Stimulated activated CD8-positive, alpha-beta memory T cell treated with anti-CD3 and anti-CD28 coated beads, Interleukin-7, amount 100 ng/mL, for 48 hours (primary cell): ENCODE results near the gene IMMT.
"Not testable (repeated sequence)": the region's sequence is repeated elsewhere in the genome, so short reads cannot be mapped to it uniquely, and the experiment has no call there.

Experiments used
- DNase-seq, 2 donors: peaks; one replicate each; pipeline ENCODE4 v3.0.0-alpha.2; 2020; ENCODE audit warnings: low read depth in 1 of 2; ENCODE audit errors: extremely low read depth in 1 of 2

IMMT gene

DNA sequence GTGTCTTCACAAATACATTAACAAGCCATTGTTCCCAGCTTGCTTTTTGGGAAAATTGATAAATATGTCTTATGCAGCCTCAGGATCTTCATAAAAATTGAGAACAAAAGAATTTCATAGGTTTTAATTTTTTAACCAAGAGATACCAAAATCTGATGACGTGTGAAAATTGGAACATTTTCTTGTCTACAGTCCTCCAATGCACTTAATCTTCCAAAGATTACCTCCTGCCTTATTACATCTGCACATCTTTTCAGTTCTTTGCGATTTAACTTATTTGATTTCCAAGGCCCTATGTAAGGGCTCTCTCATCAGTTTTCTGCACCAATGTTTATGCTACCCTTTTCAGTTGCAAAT, 7.1 kb upstream of the IMMT start:
- DNase-seq = no peak

- DNase-seq = no peak
Measured at GRCh38 chr2:86201671-86202335, 6.5 kb upstream of the IMMT start.

GRCh38 chr2:86200564-86200963, 5.3 kb upstream of the IMMT start:
- not testable (repeated sequence) for DNase-seq

DNA sequence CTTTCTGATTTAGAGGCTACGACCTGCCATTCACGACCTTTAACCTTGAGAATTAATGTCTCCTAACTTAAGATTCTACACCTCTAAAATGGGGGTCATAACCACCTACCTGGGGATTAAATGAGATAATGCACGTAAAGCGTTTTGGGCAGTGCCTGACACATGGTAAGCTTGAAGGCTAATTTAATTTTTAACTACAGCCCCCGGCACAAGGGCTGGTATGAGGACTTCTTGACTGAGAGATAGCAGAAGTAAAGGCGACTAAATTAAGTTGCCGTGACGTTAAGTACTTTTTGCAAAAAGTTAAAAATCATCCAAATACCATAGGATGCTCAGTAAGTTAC, 4.5 kb upstream of the IMMT start:
- DNase-seq = no peak

- DNase-seq = no peak
Measured at GRCh38 chr2:86195808-86196387, 636 bp upstream of the IMMT start.

DNA sequence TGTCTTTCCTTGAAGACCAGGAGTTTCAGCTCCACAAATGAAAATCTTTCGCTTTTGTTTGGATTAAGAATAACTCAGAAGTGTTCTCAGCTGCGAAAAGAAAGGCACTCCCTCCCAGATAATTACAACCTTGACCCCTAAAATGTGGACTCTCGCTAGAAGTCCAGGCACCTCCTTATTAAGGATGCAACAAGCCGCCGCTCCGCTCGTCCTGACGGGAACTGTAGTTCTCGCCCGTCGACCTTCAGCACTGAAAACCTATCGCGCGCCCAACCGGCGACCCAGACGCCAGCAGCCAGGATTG, 559 bp downstream of the IMMT start:
- DNase-seq = no peak

GRCh38 chr2:86193901-86194567, 1.2 kb downstream of the IMMT start:
- no peak for DNase-seq

DNA sequence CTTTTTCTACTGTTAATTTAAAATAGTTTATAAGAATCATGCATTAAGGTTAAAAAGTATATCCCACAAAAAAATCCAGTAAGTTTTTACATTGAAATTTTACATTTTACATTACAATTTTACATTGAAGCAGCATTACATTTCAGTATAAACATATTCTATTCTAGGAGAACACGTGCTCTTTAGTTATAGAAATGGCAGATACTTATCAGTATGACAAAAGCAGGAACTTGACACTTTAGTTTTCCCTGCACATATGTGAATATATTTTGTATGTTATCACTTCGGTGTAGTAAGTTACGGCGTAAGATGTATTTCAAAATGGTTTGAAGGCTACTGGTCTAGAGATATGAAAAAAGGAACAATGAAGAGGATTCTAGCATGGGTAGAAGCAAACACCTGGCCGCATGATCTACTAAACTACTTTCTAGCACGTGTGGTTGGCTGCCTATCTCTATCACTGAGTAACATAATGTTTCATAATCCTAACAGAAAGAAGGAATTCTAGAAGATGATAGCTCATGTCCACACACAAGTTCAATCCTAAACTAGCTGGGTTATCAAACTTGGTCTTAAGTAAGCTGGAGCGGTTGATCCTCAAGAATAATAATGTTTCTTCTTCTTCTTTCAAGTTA, 5.4 kb downstream of the IMMT start:
- DNase-seq = no peak

DNA sequence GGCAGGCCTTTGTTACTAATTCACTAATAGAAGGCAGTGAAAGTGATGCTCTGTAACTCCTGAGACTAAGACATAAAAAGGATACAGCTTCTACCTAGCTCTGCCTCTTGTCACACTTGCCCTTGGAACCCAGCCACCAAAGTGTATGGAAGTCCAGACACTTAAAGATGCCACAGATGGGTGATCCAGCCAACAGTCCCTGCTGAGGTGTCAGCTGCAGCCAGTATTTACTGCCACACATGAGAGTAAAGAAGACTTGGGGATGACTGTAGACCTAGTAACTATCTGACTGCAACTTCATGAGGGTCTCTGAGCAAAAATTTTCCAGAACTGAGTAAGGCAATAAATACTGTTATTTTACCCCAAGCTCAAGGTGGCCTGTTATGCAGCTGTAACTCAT, 8.8 kb downstream of the IMMT start:
- no peak for DNase-seq

GRCh38 chr2:86185517-86186212, 9.6 kb downstream of the IMMT start:
- no peak for DNase-seq

GRCh38 chr2:86176597-86176996, 18.7 kb downstream of the IMMT start:
- no peak for DNase-seq

- DNase-seq = no peak
Measured at GRCh38 chr2:86175828-86176227, 19.4 kb downstream of the IMMT start.

GRCh38 chr2:86174445-86174844, 20.8 kb downstream of the IMMT start:
- no peak for DNase-seq

- no peak for DNase-seq
Measured at GRCh38 chr2:86172610-86173009, 22.7 kb downstream of the IMMT start.

GRCh38 chr2:86171295-86171694, 24.0 kb downstream of the IMMT start:
- DNase-seq = no peak

GRCh38 chr2:86170449-86170848, 24.8 kb downstream of the IMMT start:
- DNase-seq = no peak

DNA sequence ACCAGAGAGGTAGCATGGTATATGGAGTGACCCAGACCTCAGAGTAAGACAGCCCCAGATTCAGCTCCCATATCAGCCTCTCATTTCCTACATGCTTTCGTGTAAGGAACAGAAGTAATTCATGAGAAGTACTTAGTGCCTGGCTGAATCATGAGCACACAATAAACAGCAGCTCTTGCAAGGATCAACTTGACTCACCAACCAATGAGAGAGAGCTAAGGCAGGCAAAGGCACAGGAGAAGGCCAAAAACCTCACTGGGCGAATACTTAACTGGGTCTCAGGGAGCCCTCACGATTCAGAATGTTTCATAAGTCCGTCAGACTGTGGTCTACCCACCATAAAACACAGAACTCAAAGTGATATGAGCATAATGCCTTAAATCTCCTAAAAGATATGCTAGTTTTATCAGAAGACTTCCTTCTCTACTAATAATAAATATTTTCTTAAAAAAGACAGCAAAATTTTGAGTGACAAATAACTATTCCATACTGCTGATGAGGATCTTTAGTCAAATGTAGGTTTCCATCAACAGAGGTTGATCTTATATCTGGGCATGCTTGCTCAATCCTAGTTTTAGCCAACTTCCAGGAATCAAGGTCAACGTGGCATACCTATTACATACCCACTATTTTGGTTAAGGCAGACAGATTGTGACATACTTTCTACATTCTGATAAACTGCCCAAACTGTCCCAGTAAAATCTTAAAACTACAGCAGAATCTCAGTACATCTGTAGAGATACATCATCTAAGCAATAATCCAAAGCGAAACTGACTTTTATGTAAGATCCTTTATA, 34.9 kb downstream of the IMMT start:
- no peak for DNase-seq

DNA sequence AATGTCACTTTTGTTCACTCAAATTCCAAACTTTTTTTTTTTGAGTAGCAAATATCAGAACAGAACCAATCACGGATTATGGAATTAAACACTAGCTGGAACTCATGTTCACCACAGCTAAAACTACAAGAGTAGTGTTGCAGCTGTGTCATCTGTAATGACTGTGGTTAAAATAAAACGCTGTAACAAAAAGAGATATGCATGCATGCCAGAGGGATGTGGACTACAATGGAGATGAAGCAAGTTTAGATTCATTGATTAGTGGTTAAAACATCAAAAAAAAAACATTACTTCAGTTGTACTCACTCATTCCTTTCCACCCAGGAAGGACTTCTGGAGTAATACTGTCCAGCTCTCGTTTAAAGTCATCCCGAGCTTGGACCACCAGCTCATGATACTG, 37.0 kb downstream of the IMMT start:
- no peak for DNase-seq

GRCh38 chr2:86157009-86157556, 38.2 kb downstream of the IMMT start:
- no peak for DNase-seq

DNA sequence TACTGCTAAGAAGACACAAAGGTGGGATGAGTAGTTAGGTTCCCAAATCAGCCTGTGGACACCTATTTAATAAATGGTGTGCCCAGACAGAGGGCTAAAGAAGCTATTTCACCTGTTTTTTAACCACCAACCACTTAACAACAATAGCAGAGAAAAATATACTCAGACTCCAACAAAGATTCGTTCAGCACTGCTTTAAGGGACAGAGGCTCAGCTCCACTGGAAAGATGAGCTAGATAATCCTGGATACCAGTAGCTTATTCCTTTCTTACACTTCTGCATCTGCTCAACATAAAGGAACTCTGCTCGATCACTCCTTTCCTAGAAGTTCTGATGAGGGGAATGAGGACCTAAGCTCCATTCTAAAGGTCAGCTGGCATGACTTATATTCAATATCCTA, 44.8 kb downstream of the IMMT start:
- DNase-seq = no peak

DNA sequence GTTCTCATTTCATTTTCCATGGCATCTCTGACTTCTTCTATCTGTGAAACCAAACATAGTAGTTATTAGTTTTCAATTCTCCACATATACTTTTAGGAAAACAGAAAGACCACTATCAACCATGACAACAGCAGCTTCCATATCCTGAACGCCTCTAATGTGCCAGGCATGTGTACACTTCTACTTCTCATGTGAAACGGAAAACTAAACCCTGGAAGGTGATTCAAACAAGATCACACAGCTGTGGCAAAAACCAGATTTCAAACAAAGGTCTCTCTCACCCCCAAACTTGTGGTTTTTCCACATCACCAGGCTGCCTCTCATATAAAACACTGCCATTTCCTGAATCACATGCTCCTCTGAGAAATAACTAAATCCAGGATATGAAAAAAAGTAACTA, 47.5 kb downstream of the IMMT start:
- no peak for DNase-seq
